Fibroblast of skin of right biceps (primary cell): ENCODE results near the gene GTPBP6.

Experiments used
- DNase-seq: peaks from one replicate; pipeline ENCODE4 v3.0.0-alpha.2; 2013

The GTPBP6 gene, protein sequence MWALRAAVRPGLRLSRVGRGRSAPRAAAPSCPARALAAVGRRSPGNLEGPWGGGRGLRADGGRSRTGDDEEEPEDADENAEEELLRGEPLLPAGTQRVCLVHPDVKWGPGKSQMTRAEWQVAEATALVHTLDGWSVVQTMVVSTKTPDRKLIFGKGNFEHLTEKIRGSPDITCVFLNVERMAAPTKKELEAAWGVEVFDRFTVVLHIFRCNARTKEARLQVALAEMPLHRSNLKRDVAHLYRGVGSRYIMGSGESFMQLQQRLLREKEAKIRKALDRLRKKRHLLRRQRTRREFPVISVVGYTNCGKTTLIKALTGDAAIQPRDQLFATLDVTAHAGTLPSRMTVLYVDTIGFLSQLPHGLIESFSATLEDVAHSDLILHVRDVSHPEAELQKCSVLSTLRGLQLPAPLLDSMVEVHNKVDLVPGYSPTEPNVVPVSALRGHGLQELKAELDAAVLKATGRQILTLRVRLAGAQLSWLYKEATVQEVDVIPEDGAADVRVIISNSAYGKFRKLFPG

DNA sequence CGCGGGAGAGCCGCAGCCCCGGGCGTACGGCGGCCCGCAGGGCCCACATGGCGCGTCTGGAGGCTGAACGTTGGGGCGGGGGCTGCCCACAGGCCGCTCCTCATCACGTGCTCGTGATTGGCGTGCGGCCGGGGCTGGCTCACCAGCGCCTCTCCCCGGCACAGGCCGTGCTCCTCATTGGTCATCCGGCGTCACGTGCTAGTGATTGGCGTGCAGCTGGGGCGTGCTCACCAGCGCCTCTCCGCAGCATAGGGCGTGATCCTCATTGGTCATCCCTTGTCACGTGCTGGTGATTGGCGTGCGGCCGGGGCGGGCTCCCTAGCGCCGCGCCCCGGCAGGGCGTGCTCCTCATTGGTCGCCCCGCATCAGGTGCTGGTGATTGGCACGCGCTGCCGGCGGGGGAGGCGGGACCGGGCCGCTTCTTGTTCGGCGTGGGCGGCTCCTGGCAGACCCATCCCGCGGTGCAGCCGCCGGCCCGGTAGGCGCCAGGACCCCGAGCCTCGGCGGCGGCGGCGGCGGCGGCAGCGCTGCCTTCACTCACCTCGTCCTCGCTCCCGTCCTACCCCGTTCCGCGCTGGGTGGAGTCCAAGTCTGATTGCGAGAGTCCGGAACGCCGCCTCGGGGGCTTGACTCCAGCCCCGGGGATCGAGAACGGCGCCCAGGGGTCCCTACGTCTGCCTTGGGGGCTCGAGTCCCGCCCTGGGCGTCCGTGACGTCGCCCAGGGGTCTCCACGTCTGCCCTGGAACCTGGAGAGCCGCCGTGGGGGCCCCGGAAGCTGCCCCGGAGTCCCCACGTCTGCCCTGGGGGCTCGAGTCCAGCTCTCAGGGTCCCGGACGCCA is at the start of gene GTPBP6:
Gene GTPBP6 (minus strand): TSS at position 58 of the 840 bp plus-strand sequence. CDS start 9 bp downstream, at position 49.
- peak; percentile 100 for DNase-seq

DNA sequence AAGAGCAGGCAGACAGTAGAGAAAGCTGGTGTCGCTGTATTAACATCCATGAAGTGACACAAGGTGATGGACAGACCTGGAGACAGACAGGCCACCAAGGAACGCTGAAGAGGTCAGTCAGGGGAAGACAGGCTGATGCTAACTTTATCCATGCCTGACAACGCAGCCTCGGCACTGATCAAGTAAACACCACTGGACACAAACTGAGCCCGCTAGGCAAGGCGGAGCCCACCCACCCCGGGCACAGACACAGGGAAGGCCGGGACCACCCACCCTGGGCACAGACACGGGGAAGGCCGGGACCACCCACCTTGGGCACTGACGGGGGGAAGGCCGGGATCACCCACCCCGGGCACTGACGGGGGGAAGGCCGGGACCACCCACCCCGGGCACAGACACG is 49.3 kb upstream of the GTPBP6 start:
- no peak for DNase-seq

DNA sequence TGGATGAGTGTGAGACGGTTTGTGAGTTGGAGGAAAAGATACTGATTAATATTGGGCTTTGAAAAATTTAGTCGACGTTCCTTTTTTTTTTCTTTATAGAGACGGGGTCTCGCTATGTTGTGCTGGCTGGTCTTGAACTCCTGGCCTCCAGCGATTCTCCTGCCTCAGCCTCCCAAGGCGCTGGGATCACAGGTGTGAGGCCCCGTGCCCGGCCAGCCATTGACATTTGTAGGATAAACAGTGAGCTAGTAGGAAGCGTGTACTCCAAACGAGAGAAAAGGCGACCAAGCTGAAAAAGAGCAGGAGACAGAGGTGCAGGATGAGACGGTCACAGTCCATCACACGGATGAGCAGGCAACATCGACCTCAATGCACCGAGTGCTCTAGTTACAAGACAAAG is 48.8 kb upstream of the GTPBP6 start:
- no peak for DNase-seq

DNA sequence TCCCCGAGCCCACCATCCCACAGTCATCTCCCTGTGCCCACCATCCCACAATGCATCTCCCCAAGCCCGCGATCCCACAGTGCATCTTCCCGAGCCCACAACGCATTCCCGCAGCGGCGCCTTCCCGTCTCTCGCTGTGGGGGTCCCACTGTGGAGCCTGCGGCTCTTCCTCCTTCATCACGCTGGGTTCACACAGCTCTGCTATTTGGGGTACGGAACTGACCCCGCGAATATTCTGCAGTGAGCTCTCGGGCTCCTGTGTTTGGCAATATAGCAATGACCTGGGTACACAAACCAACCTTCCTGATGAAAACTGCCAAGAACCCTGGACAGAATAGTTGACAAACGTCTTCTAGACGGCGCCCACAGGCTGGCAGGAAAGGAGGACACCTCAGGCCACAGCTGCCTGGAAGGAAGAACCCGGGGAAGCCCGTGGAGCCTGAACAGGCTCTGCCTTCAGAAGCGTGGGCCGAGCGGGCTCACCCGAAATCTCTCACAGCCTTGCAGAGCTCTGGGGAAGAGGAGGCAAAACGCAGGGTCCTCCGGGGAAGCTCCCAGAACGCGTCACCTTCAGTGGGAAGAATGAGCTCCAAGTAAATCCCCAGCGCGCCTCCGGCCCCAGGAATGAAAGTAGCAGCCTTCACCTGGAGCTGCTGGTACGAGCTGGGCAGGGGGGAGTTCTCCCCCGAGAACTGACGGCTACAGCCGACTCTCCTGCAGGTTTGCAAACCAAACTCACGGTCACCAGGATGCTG is 45.2 kb upstream of the GTPBP6 start:
- no peak for DNase-seq

DNA sequence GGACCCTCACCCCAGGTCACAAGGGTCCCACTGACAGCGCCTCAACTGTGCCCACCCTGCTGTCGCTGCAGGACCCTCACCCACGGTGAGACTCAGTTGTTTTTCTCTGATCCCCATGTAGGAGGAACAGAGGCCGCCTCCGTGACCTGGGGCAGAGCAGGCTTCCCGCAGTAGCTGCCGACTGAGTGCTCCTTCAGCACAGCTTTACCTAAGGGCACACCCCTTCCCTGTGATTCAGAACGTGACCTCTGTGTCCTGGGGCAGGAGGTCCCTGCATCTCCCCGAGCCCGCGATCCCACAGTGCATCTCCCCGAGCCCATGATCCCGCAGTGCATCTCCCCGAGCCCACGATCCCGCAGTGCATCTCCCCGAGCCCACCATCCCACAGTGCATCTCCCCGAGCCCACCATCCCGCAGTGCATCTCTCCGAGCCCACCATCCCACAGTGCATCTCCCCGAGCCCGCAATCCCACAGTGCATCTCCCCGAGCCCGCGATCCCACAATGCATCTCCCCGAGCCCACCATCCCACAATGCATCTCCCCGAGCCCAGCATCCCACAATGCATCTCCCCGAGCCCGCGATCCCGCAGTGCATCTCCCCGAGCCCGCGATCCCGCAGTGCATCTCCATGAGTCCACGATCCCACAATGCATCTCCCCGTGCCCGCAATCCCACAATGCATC is 44.5 kb upstream of the GTPBP6 start:
- no peak for DNase-seq

DNA sequence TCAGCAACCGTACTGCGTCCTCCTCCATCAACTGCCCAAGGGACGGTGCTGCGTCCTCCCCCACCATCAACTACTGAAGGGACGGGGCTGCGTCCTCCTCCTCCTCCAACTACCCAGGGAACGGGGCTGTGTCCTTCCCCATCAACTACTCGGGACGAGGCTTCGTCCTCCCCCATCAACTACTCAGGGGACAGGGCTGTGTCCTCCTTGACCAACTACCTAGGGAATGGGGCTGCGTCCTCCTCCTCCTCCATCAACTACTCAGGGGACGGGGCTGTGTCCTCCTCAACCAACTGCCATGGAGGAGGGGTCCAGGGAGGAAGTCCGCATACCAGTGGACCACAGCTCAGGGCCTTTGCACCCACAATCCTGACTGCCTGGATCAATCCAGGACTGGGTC is 43.8 kb upstream of the GTPBP6 start:
- no peak for DNase-seq

DNA sequence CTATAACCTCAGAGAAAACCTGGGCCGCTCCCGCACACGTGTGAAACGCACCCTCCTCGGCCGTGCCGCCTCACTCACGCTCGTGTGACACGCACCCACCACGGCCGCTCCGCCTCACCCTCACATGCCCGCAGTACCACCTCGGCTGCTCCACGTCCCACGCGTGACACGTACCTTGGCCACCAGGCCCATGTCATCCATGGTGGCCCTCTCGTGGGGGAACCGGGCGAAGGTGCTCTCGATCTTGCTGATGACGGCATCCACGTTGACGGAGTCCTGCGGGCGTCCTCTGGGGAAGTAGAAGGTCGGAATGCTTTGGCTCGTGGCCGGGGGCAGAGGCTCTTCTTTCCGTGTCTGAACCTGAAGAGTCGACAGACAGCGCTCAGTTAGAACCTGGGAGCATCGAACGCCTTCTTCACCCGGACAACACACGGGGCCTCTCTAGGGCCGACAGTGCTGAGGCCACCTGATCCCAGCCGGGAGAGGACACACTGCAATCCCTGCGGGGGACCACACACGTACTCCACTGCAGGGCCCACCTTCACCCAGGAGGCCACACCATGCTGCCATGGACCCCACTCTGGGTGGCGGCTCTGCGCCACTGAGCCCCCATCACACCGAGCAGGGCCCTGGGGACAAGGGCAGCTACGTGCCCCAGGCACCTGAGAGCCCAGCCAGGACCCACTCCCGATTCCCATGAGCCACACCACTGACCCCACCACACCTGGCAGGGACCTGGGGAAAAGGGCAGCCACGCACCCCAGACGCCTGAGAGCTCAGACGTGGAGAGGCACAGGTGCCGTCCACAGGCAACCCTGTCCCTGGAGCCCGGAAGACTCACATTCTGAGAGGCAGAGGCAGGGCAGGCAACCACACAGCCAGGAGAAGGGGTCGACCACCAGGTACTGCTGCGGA is 42.9 kb upstream of the GTPBP6 start:
- no peak for DNase-seq

DNA sequence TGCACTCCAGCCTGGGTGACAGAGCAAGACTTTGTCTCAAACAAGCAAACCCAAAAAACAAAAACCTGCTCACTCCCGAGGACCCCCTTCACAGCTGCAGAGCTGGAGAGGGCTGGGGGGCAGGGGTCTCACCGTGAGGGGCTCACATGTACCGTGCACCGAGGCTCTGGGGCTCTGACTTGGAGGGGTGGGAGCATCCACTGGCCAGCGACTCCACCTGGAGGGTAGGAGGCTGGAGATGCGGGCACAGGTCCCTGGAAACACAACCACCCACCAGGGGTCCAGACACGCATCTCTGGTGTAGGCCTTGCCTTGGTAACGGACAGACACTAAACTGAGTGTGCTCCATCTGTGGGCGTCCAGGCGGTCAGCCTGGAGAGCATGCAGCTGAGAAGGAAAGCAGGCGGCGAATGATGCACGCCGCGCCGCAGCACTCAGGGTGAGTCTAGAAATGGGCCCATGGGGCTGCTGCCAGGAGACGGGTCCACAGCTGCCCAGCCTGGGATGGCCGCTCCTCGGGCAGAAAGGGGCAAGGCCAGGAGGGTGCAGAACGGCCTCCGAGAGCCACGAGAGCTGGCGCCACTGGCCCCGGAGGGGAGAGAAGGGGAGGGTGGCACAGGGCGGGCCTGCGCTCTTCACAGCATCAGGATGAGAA is 42.0 kb upstream of the GTPBP6 start:
- no peak for DNase-seq

DNA sequence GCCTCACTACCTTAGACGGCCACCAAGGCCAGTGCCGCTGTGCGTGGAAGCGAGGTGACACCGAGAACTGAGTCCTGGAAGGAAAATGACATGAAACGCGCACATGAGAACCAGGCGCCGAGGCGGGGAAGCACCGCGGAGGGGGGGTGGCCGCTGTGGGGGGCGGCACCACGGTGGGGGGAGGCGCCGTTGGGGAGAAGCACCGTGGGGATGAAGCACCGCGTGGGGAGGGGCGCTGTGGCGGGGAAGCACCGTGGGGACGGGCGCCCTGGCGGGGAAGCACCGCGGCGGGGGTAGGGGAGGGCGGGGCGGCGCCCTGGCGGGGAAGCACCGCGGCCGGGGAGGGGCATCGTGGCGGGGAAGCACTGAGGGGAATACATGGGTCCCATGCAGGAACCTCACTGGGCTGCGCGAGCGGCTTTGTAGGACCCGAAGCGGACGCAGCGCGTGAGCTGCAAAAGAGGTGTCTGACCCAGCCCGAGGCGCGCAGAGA is 40.1 kb upstream of the GTPBP6 start:
- DNase-seq, result no peak

DNA sequence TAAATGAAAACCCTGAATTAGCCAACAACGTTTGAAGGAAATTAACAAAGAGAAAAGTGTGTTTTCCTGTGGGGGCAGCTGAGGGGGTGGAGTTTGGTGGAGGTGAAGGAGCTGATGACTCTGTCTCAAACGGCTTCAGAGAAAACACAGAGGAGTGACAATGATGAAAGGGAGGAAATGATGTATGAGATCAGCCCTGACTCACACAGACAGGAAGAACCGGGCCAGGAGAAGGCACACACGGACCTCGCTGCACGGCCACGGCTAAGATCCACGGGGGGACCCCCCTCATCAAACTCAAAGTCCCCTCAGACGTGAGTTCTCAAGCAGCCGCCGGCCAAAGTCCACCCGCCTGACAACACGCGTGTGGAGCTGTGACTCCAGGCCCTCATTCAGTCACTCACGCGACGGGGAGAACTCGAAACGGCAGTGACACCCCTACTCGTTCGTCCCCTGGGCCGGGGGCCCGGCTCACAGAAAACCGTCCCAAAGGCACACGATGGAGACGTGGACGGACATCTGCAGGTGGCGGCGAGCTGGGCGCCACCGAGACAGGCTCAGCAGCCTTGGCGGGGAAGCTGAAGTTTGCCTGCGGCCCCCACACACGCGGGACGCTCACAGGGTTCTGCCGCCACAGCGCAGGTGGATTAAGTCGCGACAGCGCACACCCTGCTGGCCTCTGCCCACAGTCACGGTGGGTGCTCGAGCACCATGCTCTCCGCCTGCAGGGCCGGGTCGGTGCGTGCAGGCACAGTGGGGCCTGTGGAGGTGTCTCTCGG is 39.3 kb upstream of the GTPBP6 start:
- DNase-seq, result peak; percentile 83

DNA sequence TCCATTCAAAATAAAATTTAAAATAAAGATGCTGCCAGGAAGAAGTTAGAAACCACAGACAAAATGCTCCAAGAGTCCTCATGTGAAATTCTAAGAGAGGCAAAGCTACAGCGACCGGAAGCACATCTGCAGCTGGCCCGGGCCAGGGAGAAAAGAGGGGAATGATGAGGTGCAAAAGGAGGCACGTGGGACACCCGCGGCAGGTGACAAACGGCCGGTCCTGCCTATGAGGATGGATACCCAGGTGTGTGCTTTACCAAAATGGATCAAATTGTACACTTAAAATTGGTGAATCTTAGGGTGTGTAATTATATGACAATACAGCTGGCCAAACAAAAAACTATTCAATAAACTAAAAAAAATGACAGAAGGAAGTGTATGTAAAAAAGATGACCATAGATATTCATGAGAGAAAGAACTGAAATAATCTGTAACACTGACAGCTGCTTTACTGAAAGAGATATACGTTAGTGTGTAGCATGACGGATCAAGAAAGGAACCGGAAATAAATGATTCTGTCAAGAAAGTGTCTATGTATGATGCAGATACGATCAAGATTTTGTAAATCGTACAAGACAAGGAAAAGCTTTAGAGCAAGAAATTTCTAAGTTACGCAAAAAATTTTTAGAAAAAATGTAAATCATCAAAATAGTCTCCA is 38.6 kb upstream of the GTPBP6 start:
- DNase-seq, result no peak

DNA sequence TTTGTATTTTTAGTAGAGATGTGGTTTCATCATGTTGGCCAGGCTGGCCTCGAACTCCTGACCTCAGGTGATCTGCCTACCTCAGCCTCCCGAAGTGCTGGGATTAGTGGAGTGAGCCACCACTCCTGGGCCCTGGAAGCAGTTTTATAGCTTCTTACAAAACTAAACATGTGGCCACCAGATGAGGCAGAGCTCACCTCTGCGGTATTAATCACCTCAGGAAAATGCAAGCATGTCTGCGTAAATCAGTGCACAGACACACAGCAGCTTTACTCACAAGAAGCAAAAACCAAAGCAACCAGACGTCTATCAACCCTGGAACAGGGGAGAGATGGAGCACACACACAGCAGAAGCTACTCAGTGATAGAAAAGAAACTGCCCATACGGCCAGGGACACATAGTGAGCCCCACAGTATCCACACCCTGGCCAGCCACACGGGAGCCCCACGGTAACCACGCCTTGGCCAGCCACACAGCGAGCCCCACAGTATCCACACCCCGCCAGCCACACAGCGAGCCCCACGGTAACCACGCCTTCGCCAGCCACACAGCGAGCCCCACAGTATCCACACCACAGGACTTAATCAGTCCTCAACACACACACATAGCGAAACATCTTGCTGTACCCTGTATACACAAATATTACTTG is 37.9 kb upstream of the GTPBP6 start:
- DNase-seq, result peak; percentile 93

DNA sequence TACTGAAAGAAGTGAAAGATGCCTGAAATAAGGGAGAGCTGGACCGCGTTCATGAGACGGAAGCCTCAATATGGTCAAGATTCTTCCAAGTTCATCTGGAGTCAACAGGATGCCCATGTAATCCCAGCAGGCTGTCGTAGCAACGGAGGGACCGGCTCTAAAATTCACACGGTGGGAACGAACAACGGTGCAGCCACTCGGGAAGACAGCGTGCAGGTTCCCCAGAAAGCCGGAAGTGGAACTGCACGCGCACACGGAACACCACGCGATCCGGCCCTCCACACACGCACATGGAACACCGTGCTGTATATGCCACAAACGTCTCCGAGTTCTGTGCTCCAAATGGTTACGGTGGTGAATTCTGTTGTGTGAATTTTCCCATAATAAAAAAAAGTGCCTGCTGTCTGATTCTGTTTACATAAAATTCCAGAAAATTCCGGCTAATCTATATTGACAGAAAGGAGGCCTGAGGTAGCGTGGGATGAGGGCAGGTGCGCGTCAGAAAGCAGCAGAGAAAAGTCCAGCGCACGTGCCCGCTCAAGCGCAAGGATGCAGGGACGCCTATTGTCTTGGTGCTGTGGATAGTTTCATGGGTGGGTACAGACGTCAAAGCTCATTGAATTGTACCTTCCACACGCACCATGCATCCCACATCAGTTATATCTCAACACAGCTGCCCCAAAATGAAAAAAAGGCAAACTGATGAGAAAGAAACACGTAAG is 36.9 kb upstream of the GTPBP6 start:
- DNase-seq, result no peak

DNA sequence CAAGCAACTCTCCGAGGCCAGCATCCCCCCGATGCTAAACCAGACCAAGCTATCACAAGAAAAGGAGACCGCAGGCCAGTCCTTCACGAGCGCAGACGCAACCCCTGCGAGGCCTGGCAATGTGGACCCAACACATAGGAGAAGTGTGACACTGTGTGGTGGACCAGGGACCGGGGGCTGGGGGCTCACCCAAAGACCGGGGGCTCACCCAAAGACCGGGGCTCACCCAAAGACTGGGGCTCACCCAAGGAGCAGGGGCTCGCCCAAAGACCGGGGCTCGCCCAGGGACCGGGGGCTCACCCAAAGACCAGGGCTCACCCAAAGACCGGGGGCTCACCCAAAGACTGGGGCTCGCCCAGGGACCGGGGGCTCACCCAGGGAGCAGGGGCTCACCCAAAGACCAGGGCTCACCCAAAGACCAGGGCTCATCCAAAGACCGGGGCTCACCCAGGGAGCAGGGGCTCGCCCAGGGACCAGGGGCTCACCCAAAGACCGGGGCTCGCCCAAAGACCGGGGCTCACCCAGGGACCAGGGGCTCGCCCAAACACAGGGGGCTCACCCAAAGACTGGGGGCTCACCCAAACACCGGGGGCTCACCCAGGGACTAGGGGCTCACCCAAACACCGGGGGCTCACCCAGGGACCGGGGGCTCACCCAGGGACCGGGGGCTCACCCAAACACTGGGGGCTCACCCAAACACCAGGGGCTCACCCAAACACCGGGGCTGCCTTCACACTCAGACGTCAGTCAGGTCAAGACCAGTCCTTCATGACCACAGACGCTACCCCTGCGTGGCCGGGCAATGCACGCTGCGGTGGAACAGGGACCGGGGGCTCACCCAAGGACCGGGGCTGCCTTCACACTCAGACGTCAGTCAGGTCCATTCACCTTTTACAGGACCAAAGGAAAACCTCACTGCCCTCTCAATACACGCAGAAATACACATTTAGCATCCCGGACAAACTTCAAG is 35.3 kb upstream of the GTPBP6 start:
- no peak for DNase-seq

DNA sequence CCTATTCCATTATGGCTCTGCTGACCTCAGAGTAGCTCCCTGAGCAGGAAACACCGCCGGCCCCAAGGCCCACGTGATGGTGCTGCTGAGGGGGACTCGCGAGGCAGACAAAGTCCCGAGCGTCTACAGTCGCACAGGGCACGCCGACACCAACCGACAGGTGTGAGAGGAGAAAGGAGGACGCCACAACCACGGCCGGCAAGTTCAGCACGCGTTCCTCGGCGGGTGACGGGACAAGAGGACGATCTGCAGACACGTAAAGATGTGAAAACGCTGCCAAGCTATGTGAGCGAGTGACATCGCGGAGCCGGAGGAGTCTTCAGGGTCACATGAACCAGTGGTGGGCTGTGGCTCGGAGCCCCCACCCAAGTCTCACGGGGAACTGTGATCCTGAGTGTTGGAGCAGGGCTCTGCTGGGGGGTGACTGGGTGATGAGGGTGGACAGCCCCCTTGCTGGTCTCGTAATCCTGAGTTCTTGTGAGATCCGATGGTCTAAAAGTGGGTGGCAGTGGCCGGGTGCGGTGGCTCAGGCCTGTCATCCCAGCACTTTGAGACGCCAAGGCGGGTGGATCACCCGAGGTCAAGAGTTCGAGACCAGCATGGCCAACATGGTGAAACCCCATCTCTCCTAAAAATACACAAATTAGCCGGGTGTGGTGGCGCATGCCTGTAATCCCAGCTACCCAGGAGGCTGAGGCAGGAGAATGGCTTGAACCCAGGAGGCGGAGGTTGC is 34.2 kb upstream of the GTPBP6 start:
- DNase-seq, result no peak

DNA sequence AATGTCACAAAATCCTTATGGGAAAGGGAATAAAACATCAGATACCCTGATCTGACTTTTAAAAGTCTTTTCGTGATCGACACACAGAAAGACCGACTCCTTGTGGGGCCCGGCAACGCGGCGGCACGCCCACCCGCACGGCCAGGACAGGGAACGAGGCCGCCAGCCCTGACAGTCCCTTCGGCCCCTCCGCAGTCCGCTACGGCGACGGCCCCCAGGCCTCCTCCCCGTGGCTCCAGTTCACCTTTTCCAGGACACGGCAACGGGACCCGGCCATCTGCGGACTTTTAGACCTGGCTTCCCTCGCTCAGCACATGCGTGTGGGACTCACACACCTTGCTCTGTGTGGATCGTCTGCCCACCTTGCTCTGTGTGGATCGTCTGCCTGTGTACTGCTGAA is 33.6 kb upstream of the GTPBP6 start:
- no peak for DNase-seq
